ENCODE measurements around the gene TFDP1. TPM values are rescaled to one million over a fixed set of nuclear protein-coding genes. Genes with fewer than 3 reads are reported as not detected.

Gene TFDP1
- total and polyA plus RNA-seq, 4 donors = 17.4 to 36.6 (median 33.1) TPM

DNA sequence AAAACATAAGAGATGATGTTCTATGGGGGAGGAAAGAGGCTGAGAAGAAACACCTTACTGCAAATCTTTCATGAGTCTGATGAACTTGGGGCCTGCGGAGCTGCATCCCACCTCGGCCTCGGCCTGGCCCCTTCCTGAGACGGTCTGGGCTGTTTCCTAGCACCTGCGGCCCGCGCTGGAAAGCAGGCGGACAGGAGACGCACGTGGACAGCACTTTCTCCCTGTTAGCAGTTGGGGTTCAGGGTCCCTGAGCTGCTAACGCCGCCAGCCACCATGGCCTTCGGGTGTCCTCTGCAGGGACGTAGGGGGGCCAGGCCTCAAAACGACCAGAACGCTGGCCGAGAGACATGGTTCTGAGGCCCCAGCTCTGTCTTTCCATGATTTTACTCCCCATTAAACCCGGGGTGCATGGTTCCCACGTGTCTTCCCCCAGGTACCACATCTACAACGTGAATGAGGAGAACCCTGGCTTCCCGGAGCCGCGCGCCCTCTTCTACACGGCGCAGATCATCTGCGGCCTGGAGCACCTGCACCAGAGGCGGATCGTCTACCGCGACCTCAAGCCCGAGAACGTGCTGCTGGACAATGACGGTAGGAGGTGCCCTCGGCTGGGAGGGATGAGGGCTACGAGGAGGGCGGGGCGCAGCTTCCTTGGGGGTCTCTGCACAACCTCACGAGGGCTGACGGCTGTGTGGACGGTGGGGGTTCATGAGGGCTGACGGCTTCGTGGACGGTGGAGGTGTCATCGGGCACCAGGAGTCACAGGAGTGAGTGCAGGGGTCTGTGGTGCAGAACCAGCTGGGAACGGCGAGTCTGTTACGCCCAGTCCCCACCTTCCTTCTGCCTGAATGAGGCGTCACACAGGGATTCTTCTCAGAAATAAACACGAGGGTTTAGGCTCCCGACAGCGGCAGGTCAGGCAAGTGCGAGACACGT is 86.8 kb downstream of the TFDP1 start:
- 93 to 94% methylated on average over 54 of the region's 54 CpGs for WGBS, 2 donors
- no peak overlapping the region for H3K27ac ChIP-seq (ENCODE audit: low read depth in 1 of 2, low read length in 2 of 2)
- H3K36me3 ChIP-seq (ENCODE audit: control insufficient read depth in 1 of 2, insufficient read depth in 2 of 2, low read length in 1 of 2) = no peaks in the 10 kb centered on the region
- no peaks in the 10 kb centered on the region for H3K27me3 ChIP-seq (ENCODE audit: control insufficient read depth in 1 of 2, insufficient read depth in 2 of 2, low read length in 1 of 2)
- no peak overlapping the region for H3K4me3 ChIP-seq (ENCODE audit: low read length in 2 of 2)
- DNase-seq (peak; percentile 38 to 69), ATAC-seq (ENCODE audit: low FRiP score) (peak; percentile 56)
- H3K4me1 ChIP-seq (ENCODE audit: control insufficient read depth in 1 of 2, insufficient read depth in 2 of 2, low read length in 2 of 2) = no peaks in the 10 kb centered on the region
- no peaks in the 10 kb centered on the region for H3K9me3 ChIP-seq (ENCODE audit: control insufficient read depth, low read length)
- intact Hi-C loops (cut with DNase I) = no loop called here

GRCh38 chr13:113672002-113672651 is 87.6 kb downstream of the TFDP1 start:
- peak; percentile 41 to 51 for DNase-seq
- H3K4me1 ChIP-seq (ENCODE audit: control insufficient read depth in 1 of 2, insufficient read depth in 2 of 2, low read length in 2 of 2) = no peaks in the 10 kb centered on the region
- no peaks in the 10 kb centered on the region for H3K9me3 ChIP-seq (ENCODE audit: control insufficient read depth, low read length)
- H3K4me3 ChIP-seq (ENCODE audit: low read length in 2 of 2) = no peak overlapping the region
- ATAC-seq (ENCODE audit: low FRiP score) = peak; percentile 36
- H3K36me3 ChIP-seq (ENCODE audit: control insufficient read depth in 1 of 2, insufficient read depth in 2 of 2, low read length in 1 of 2) = no peaks in the 10 kb centered on the region
- intact Hi-C loops (cut with DNase I) = no loop called here
- WGBS, 2 donors = 88 to 89% methylated on average over 18 of the region's 18 CpGs
- H3K27me3 ChIP-seq (ENCODE audit: control insufficient read depth in 1 of 2, insufficient read depth in 2 of 2, low read length in 1 of 2) = no peaks in the 10 kb centered on the region
- H3K27ac ChIP-seq (ENCODE audit: low read depth in 1 of 2, low read length in 2 of 2) = no peak overlapping the region

Other genes starting within 250 kb of the TFDP1 start
- 1 to 10 TPM; 2.4 to 4.2 TPM for gene GRTP1, start 220.6 kb upstream of the TFDP1 start, total RNA-seq
- 1 to 10 TPM; 3.2 to 9.3 TPM for gene GRTP1, start 220.6 kb upstream of the TFDP1 start, polyA plus RNA-seq
- 10 to 100 TPM in 1 of 2 donors, 1 to 10 TPM in 1; 2.4 to 10.8 TPM for gene ADPRHL1, start 131.3 kb upstream of the TFDP1 start, total RNA-seq
- gene ADPRHL1, start 131.3 kb upstream of the TFDP1 start, polyA plus RNA-seq = 1 to 10 TPM; 2.0 to 3.9 TPM
- gene DCUN1D2, start 94.0 kb upstream of the TFDP1 start, total RNA-seq = 10 to 100 TPM; 16.3 to 28.2 TPM
- gene DCUN1D2, start 94.0 kb upstream of the TFDP1 start, polyA plus RNA-seq = 10 to 100 TPM in 1 of 2 donors, 1 to 10 TPM in 1; 7.4 to 16.9 TPM
- gene ATP4B, start 73.4 kb downstream of the TFDP1 start, total RNA-seq = not detected
- not detected for gene ATP4B, start 73.4 kb downstream of the TFDP1 start, polyA plus RNA-seq
- gene GRK1, start 82.5 kb downstream of the TFDP1 start, total RNA-seq = under 1 TPM in 1 of 2 donors, not detected in 1; 0.10 TPM
- gene GRK1, start 82.5 kb downstream of the TFDP1 start, polyA plus RNA-seq = not detected
- 10 to 100 TPM; 36.6 to 67.3 TPM for gene TMEM255B, start 174.5 kb downstream of the TFDP1 start, total RNA-seq
- 1 to 10 TPM in 1 of 2 donors, under 1 TPM in 1; 0.63 to 4.3 TPM for gene TMEM255B, start 174.5 kb downstream of the TFDP1 start, polyA plus RNA-seq